ENCODE results near the gene RNF133.
A peak's percentile ranks its signal among the peaks of the same experiment; 100 is the strongest.
"Not testable (repeated sequence)": the region's sequence is repeated elsewhere in the genome, so short reads cannot be mapped to it uniquely, and the experiment has no call there.

RNF133 gene

DNA sequence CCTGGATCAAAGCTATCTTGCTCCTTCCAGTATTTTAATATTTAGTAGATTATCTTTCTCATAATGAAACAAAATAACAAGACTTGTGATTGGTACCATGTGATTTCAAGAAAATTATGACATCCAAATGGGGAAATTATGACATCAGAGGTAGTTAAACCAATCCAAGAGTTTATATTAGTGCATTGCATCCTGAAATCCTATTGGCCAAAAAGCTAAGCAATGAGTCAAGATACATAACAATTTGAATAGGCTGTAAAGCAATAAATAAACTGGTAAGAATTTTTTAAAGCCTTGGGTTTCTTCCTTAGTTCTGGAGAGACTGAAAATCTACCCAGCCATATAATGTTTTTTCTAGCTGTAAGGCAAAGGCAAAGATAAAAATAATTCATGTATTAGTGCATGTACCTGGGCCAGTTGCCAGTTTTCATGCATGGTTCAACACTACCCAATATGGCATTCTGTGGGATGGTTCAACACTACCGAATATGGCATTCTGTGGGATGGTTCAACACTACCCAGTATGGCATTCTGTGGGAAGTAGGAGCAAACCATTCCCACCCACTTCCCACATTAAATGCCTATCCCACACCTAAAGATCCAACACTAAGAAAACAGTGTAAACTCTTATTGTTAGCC, 4.1 kb upstream of the RNF133 start, which contains the start of gene RNF148:
TSS of gene RNF148 (minus strand) at position 51 of the 639 bp plus-strand sequence. CDS start 172 bp downstream, outside the sequence.
- Mint-ChIP-seq H3K27ac (no peak within 1 kb of the TSS), H3K4me3 (no peak within 1 kb of the TSS), H3K36me3 (no peaks in the 10 kb centered on the region), H3K9me3 (peaks cover 8% of the 10 kb centered on the region), H3K4me1 (no peaks in the 10 kb centered on the region)
- DNase-seq (ENCODE audit: low spot score in 2 of 2) (no peak), ATAC-seq (no peak)

DNA sequence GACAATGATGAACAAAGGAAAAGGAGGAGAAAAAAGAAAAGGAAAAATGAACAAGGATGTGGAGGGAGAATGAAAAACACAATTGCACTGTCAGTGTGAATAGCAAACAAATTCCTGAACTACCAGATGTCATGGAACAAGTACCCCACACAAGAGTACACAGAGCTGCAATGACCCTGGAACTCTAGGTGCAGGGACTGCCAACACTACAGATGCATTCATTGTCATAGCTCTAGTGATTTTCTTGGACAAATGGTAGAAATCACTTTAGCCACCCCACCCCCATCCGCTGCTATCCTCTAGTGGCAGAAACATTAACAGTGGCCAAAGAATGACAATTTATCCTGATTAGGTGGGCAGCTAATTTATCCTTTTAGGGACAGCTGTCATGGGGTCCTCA, 3.1 kb downstream of the RNF133 start:
- Mint-ChIP-seq H3K36me3 (no peaks in the 10 kb centered on the region), H3K9me3 (peaks cover 14% of the 10 kb centered on the region), H3K4me1 (no peaks in the 10 kb centered on the region), H3K27ac (no peak overlapping the region), H3K4me3 (no peak overlapping the region)
- no peak for DNase-seq (ENCODE audit: low spot score in 2 of 2)
- no peak for ATAC-seq

DNA sequence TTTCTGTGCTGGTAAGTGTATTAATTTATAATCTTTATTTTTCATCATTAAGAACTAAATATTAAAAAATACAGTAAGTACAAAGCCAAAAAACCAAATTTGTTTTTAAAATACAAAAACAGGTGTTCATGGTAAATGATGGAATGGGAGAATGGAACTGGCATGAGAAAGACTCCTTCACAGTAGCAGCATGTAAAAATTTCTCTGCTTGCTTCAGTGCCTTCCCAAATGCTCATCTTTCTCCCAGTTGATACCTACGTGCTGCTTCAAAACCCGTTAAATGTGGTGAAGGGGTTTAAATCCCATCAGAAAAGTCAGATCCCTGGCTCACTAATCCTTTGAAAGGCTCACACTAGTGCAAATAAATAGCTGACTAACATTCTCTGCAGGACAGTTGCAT, 4.2 kb downstream of the RNF133 start:
- Mint-ChIP-seq H3K4me3 (no peak overlapping the region), H3K36me3 (no peaks in the 10 kb centered on the region)
- no peak for ATAC-seq

DNA sequence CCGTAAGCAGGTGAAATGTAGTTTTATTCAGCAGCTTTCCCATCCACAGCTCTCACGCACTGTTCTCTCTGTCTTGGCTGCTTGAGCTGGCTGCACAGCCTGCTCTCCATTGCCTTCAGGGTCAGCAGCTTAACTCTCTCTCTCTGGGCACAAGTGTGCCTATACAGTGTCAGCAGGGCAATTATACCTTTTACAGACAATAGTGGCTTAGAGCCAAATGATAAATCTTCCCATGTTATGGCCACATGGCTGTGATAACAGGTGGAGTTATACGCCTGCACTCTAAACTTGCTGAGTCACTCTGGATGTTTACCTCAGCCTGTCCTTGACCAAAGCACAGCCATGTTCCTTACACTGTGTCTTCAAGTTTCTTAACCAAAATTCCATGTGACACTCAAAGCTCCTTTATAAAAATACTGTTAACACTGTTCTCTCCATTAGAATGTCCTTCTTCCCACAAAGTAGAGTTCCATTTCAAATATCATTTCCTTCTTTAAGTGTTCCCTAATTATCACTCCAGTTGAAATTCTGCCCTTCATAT, 6.1 kb downstream of the RNF133 start:
- H3K4me1 Mint-ChIP-seq: no peaks in the 10 kb centered on the region
- DNase-seq (ENCODE audit: low spot score in 2 of 2) (no peak), ATAC-seq (no peak)
- H3K9me3 Mint-ChIP-seq: peaks cover 16% of the 10 kb centered on the region
- no peaks in the 10 kb centered on the region for H3K36me3 Mint-ChIP-seq
- no peak overlapping the region for H3K27ac Mint-ChIP-seq
- no peak overlapping the region for H3K4me3 Mint-ChIP-seq

More for the DNA sequence above, 4.2 kb downstream of the RNF133 start:
- no peak for DNase-seq (ENCODE audit: low spot score in 2 of 2)
- H3K27ac Mint-ChIP-seq: no peak overlapping the region
- H3K9me3 Mint-ChIP-seq: peaks cover 14% of the 10 kb centered on the region
- no peaks in the 10 kb centered on the region for H3K4me1 Mint-ChIP-seq

DNA sequence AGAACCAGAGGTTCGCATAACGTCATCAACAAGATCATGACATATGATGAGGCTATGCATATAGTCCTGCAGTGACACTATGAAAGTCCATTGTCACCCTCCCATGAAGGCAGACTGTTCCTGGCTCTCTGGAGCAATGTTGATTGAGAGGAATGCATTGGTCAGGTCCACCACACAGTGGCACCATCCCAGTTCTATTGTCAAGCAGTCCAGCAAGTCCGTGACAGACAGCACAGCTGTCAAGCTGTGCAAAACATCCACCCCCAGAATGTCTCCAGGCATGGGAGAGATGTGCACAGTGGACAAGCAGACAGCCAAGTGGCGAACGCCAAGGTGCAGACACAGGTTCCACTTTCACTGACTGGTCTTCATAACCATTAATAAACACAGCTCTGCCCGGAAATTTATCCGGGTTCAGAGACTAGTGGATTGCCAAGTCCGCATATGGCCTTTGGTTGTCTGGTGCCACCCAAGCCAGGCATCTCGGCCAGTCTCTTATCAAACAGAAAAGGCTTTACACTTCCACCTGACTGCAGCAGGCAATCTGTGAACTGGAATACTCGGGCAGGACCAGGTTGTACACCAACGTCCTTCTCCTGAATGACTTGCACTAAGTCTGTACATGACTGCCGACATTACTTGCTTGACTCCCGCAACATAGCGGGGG, 7.2 kb downstream of the RNF133 start:
- ATAC-seq (no peak), DNase-seq (ENCODE audit: low spot score in 2 of 2) (no peak)
- H3K4me1 Mint-ChIP-seq: no peaks in the 10 kb centered on the region
- no peak overlapping the region for H3K27ac Mint-ChIP-seq
- peaks cover 16% of the 10 kb centered on the region for H3K9me3 Mint-ChIP-seq
- H3K36me3 Mint-ChIP-seq: no peaks in the 10 kb centered on the region
- no peak overlapping the region for H3K4me3 Mint-ChIP-seq

DNA sequence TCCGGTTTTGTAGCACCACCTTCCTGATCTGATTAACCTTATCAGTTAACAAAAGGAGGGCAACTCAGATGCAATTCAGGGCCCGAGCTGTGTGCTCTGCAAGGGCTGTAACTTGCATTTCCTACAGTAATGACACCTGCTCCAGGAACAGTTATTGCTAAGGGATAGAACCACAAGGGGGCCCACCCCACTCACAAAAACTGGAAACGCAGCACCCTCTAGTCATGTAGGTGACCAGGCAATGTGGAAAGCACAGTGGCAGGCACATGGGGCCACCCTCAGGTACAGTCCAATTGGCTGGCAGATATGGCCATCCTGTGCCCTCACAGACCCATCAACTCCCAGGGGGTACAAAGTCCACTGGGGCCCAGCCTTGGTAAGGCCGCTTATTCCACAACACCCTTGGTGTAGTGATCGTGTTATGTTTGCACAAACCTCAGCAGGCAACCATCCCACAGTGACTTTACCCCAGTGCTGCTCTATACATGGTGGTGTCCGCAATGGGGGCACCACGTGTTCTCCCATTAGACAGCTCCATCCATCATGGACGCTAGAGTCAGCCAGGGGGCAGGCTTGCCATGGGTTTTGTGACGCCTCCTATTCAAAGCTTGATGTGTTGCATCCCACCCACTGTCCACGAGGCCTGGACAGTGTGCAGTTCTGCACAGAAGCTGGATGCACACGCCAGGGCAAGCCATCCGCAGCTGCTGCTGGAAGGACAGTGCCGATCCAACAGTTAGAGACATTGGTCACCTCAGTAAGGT, 9.4 kb downstream of the RNF133 start:
- Mint-ChIP-seq H3K9me3 (peaks cover 14% of the 10 kb centered on the region), H3K27ac (no peak overlapping the region), H3K4me1 (no peaks in the 10 kb centered on the region), H3K4me3 (no peak overlapping the region), H3K36me3 (no peaks in the 10 kb centered on the region)
- ATAC-seq (no peak), DNase-seq (ENCODE audit: low spot score in 2 of 2) (no peak)

DNA sequence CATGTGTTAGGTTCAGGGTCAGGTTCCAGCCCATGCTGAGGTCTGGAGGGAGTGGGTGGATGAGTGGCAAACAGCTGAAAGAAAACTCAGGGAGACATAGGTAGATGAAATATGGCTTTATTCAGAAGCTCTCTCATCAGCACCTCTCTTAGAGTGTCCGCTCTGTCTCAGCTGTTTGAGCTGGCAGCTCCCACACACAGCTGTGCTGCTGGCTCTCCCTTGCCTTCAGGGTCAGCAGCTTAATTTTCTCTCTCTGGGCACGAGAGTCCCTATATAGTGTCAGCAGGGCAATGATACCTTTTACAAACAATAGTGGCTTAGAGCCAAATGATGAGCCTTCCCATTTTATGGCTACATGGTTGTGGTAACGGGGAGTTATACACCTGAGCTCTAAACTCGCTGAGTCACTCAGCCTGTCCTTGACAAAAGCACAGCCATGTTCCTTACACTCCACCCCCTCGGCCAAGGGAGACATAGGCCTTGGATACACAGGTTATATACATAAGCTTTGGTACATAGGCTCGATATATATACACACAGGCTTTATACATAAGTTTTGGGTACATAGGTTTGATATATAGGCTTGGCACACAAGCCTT, 10.4 kb downstream of the RNF133 start:
- H3K9me3 Mint-ChIP-seq: peaks cover 10% of the 10 kb centered on the region
- DNase-seq (ENCODE audit: low spot score in 2 of 2) (no peak), ATAC-seq (no peak)
- H3K36me3 Mint-ChIP-seq: no peaks in the 10 kb centered on the region
- H3K4me3 Mint-ChIP-seq: no peak overlapping the region
- no peak overlapping the region for H3K27ac Mint-ChIP-seq
- H3K4me1 Mint-ChIP-seq: no peaks in the 10 kb centered on the region

DNA sequence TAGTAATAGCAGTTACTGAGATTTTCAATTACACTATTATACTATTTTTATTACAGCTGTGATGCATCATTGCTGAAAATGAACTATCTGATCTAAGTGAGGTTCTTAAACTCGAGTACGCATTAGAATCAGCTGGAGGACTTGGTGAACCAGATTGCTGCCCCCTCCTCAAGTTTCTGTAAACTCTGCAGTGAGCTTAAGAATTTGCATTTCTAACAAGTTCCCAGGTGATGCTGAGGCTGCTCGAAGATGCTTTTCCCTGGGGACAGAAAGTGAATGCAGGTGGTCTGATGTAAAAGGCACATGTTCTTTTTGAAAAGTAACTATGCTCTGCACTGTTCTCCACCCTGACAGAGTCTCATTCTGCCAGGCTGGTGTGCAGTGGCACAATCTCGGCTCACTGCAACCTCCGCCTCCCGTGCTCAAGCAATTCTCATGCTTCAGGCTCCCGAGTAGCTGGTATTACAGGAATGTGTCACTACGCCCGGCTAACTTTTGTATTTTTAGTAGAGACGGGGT, 12.5 kb downstream of the RNF133 start:
- H3K4me3 Mint-ChIP-seq: no peak overlapping the region
- DNase-seq (ENCODE audit: low spot score in 2 of 2) (no peak), ATAC-seq (no peak)
- H3K27ac Mint-ChIP-seq: no peak overlapping the region
- H3K4me1 Mint-ChIP-seq: no peaks in the 10 kb centered on the region
- no peaks in the 10 kb centered on the region for H3K36me3 Mint-ChIP-seq
- peaks cover 4% of the 10 kb centered on the region for H3K9me3 Mint-ChIP-seq

DNA sequence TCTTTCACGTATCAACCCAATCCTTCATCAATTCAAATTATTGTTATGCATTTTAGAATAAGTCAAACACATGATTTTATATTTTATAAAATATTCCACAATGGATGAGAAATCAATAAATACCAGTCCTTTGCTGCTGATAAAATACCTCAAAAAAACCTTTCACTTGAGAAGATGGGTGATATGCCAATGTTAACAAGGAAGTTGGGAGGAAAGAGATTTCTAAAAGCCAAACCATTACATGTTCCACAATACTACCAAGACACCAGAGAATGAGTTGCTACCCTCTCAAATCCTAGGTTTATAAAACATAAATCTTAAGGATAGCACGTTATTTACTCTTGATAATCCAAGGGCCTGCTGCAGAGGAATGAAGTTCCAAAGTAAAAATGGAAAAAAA, 14.4 kb downstream of the RNF133 start:
- ATAC-seq (no peak), DNase-seq (ENCODE audit: low spot score in 2 of 2) (no peak)
- H3K4me3 Mint-ChIP-seq: no peak overlapping the region

DNA sequence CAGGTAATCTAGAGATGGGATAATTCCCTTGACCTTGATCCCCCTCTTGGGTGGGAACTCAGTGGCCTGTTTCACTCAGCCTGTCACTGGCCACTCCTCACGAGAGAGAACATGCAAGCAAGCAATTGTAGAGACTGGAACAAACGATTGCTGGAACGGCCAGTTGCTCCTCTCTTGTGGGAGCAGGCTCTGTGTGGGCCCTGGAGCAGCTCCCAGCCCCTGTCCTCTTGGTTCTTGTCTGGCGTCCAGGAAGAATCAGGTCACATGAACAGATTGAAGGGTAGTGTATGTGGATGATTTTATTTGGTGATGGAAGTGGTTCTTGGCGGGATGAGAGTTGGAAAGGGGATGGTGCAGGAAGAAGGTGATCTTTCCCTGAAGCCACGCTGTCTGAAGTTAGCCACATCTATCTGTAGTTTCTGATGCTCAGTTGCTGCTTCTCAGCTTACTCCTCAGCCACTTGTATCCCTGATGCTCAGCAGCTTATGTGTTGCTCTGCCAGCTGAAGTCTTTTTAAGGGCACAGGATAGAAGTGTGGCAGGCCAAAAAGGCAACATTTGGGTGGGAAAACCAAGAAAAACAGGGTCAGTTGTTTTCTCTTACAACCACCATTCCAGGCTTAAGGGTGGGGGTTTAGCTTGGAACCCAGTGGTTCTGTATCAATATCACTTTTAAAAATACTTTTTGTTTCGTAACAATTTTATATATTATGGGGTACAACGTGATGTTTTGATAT, 15.9 kb downstream of the RNF133 start:
- no peaks in the 10 kb centered on the region for H3K36me3 Mint-ChIP-seq
- H3K27ac Mint-ChIP-seq: no peak overlapping the region
- DNase-seq (ENCODE audit: low spot score in 2 of 2) (no peak), ATAC-seq (peak; percentile 34)
- H3K4me3 Mint-ChIP-seq: no peak overlapping the region
- no peaks in the 10 kb centered on the region for H3K4me1 Mint-ChIP-seq
- peaks cover 10% of the 10 kb centered on the region for H3K9me3 Mint-ChIP-seq

More for the DNA sequence above, 14.4 kb downstream of the RNF133 start:
- H3K4me1 Mint-ChIP-seq: no peaks in the 10 kb centered on the region
- H3K27ac Mint-ChIP-seq: no peak overlapping the region
- H3K36me3 Mint-ChIP-seq: no peaks in the 10 kb centered on the region
- peaks cover 6% of the 10 kb centered on the region for H3K9me3 Mint-ChIP-seq

DNA sequence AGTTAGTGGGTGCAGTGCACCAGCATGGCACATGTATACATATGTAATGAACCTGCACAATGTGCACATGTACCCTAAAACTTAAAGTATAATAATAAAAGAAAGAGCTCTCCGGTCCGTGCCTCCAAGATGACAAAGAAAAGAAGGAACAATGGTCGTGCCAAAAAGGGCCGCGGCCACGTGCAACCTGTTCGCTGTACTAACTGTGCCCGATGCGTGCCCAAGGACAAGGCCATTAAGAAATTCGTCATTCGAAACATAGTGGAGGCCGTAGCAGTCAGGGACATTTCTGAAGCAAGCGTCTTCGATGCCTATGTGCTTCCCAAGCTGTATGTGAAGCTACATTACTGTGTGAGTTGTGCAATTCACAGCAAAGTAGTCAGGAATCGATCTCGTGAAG, 17.7 kb downstream of the RNF133 start:
- ATAC-seq; DNase-seq (ENCODE audit: low spot score in 2 of 2); H3K4me1 Mint-ChIP-seq; H3K36me3 Mint-ChIP-seq; H3K27ac Mint-ChIP-seq; H3K4me3 Mint-ChIP-seq: not testable (repeated sequence)
- H3K9me3 Mint-ChIP-seq: peaks cover 13% of the 10 kb centered on the region

DNA sequence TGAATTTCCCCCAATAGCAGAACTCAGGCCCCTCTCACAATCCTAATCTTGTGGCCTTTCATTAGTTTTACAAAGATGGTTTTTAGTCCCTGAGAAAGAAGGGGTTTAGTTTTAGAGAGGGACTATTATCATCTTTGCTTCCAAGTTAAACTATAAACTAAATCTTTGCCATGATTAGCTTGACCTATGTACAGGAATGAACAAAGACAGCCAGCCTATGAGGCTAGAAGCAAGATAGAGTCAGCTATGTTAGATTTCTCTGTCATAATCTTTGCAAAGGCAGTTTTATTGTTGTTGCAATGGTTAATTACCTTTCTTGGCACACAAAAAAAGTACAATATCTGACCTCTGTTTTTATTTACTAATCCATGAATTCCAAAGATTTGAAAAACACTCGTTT, 19.1 kb downstream of the RNF133 start:
- H3K27ac Mint-ChIP-seq: no peak overlapping the region
- H3K4me3 Mint-ChIP-seq: no peak overlapping the region
- H3K36me3 Mint-ChIP-seq: no peaks in the 10 kb centered on the region
- no peak for DNase-seq (ENCODE audit: low spot score in 2 of 2)
- H3K9me3 Mint-ChIP-seq: peaks cover 13% of the 10 kb centered on the region
- ATAC-seq: no peak
- no peaks in the 10 kb centered on the region for H3K4me1 Mint-ChIP-seq

DNA sequence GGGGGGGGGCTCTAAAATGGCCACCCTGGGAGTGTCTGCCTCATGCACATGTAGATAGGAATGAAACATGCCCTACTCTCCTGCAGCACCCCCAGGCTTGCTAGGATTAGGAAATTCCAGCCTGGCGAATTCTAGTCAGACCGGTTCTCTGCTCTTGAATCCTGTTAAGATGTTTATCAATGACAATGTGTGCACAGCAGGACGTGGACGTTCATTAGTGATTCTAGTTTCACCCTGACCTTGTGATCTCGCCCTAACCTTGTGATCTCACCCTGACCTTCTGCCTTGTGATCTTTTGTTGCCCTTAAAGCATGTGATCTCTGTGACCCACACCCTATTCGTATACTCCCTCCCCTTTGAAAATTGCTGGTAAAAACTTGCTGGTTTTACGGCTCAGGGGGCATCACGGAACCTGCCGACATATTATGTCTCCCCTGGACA, 19.6 kb downstream of the RNF133 start:
- H3K27ac Mint-ChIP-seq; H3K4me1 Mint-ChIP-seq; DNase-seq (ENCODE audit: low spot score in 2 of 2); H3K4me3 Mint-ChIP-seq; ATAC-seq; H3K36me3 Mint-ChIP-seq: not testable (repeated sequence)
- peaks cover 13% of the 10 kb centered on the region for H3K9me3 Mint-ChIP-seq

DNA sequence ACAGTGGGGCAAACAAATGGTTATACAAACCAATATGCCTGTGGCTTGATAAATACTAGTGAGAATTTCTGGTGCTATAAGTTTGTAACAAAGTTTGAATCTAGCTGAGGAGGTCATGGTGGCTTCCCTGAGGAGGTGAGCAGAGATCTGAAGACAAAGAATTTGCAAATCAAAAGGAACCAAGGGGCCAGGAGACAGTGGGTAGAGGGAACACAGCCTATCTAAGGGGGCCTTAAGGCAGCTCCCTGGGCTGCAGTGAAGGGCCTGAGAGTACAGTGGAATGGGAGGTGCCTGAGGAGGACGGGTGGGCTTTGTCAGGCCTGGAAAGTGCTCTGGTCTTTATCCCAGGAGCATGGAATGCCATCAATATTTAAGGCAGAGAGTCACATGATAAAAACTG, 21.8 kb downstream of the RNF133 start:
- Mint-ChIP-seq H3K27ac (no peak overlapping the region), H3K4me1 (no peaks in the 10 kb centered on the region), H3K36me3 (no peaks in the 10 kb centered on the region), H3K9me3 (peaks cover 13% of the 10 kb centered on the region), H3K4me3 (no peak overlapping the region)
- no peak for DNase-seq (ENCODE audit: low spot score in 2 of 2)
- ATAC-seq: no peak
